GM10266 (cell line): ENCODE data around the gene TXNRD2.

ENCODE experiments used
- DNase-seq: peaks from one replicate; pipeline ENCODE4 v3.0.0; 2012; ENCODE audit errors: extremely low spot score
- CTCF ChIP-seq: IDR thresholded peaks from 2 replicates; pipeline ENCODE4 v1.5.1; 2012; ENCODE audit warnings: mild to moderate bottlenecking, low read depth; ENCODE audit not compliant: control insufficient read depth, insufficient read depth; ENCODE audit errors: missing control alignments

TXNRD2 gene

GRCh38 chr22:19963863-19964642 is 22.4 kb upstream of the TXNRD2 start:
- no peak for TF ChIP-seq CTCF
- DNase-seq, result no peak

GRCh38 chr22:19962909-19963806 is 21.5 kb upstream of the TXNRD2 start:
- DNase-seq, result no peak

GRCh38 chr22:19962246-19962908 is 20.8 kb upstream of the TXNRD2 start:
- DNase-seq, result peak; percentile 82
- TF ChIP-seq CTCF, result peak; percentile 59

More at GRCh38 chr22:19962909-19963806, 21.5 kb upstream of the TXNRD2 start:
- TF ChIP-seq CTCF, result no peak

- no peak for DNase-seq
- TF ChIP-seq CTCF, result no peak
Observed at GRCh38 chr22:19961868-19962245, 20.2 kb upstream of the TXNRD2 start.

GRCh38 chr22:19961201-19961580 is 19.6 kb upstream of the TXNRD2 start:
- no peak for TF ChIP-seq CTCF
- no peak for DNase-seq

GRCh38 chr22:19960491-19961200 is 19.0 kb upstream of the TXNRD2 start:
- no peak for TF ChIP-seq CTCF
- no peak for DNase-seq
